Liver (tissue), 3 donors: ENCODE measurements around the gene FOXI2.

Source experiments
- CTCF ChIP-seq: fragments of 150-350 bp; IDR thresholded peaks from 2 replicates; pipeline ENCODE4 v1.5.1; 2017; ENCODE audit warnings: improper control_type of control experiment, low read depth, low read length; ENCODE audit not compliant: missing input control
- EGR1 ChIP-seq, 2 donors: IDR thresholded peaks; 2 replicates each; pipeline ENCODE4 v1.6.1; 2016 to 2018; ENCODE audit warnings: antibody characterized with exemption in 2 of 2, low read depth in 2 of 2
- GABPA ChIP-seq, 2 donors: IDR thresholded peaks in 1 of 2; conservative IDR thresholded peaks in 1 of 2; 2 replicates each; pipeline ENCODE4 v1.6.1; 2016; ENCODE audit warnings: antibody characterized with exemption in 2 of 2, mild to moderate bottlenecking in 1 of 2, moderate library complexity in 1 of 2
- MAX ChIP-seq: IDR thresholded peaks from 2 replicates; pipeline ENCODE4 v1.6.1; 2016; ENCODE audit warnings: antibody characterized with exemption
- NR2F2 ChIP-seq: IDR thresholded peaks from 2 replicates; pipeline ENCODE4 v1.6.1; 2016; ENCODE audit warnings: antibody characterized with exemption
- REST ChIP-seq: IDR thresholded peaks from 2 replicates; pipeline ENCODE4 v1.6.1; 2016; ENCODE audit warnings: antibody characterized with exemption, mild to moderate bottlenecking
- donor health status: healthy.
- donor health status: healthy.

GRCh38 chr10:127734753-127735152 lies 2.2 kb upstream of the FOXI2 start:
- TF ChIP-seq CTCF: no peak
- TF ChIP-seq GABPA (IDR thresholded peaks at IDR 0.05 in 1 of 2, conservative IDR thresholded peaks at IDR 0.05 in 1 of 2): no peak
- TF ChIP-seq EGR1 (IDR thresholded peaks at IDR 0.05; ENCODE audit: low read depth in 2 of 2): no peak
- TF ChIP-seq MAX: no peak
- TF ChIP-seq NR2F2: no peak
- TF ChIP-seq REST: no peak
